ENCODE measurements around the gene CYTH4. TPM values are rescaled to one million over a fixed set of nuclear protein-coding genes. Genes with fewer than 3 reads are reported as not detected.

The CYTH4 gene
- total and polyA plus RNA-seq, 2 of the 13 experiments (the other 11 are each of a cell fraction or from before 2014, with no cell fraction given) = not detected

- no peak for TF ChIP-seq ASH2L (IDR thresholded peaks at IDR 0.05; ENCODE audit: insufficient read length, low read depth, low read length)
- no peak for TF ChIP-seq TCF12 (IDR thresholded peaks at IDR 0.05)
- TF ChIP-seq TCF12 (CRISPR knock-in tag; IDR thresholded peaks at IDR 0.05) = no peak
- TF ChIP-seq REL (CRISPR knock-in tag; conservative IDR thresholded peaks at IDR 0.05) = no peak
- TF ChIP-seq ZNF263 (CRISPR knock-in tag; IDR thresholded peaks at IDR 0.05) = 0 out of 2 replicates have a peak, but pooled peaks have one; percentile 63
- TF ChIP-seq, protein P1, sequence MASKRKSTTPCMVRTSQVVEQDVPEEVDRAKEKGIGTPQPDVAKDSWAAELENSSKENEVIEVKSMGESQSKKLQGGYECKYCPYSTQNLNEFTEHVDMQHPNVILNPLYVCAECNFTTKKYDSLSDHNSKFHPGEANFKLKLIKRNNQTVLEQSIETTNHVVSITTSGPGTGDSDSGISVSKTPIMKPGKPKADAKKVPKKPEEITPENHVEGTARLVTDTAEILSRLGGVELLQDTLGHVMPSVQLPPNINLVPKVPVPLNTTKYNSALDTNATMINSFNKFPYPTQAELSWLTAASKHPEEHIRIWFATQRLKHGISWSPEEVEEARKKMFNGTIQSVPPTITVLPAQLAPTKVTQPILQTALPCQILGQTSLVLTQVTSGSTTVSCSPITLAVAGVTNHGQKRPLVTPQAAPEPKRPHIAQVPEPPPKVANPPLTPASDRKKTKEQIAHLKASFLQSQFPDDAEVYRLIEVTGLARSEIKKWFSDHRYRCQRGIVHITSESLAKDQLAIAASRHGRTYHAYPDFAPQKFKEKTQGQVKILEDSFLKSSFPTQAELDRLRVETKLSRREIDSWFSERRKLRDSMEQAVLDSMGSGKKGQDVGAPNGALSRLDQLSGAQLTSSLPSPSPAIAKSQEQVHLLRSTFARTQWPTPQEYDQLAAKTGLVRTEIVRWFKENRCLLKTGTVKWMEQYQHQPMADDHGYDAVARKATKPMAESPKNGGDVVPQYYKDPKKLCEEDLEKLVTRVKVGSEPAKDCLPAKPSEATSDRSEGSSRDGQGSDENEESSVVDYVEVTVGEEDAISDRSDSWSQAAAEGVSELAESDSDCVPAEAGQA (IDR thresholded peaks at IDR 0.05; ENCODE audit: low read depth) = no peak
- TF ChIP-seq, protein P1 (CRISPR knock-in tag; IDR thresholded peaks at IDR 0.05; ENCODE audit: borderline replicate concordance) = no peak
- TF ChIP-seq ZNF75D (CRISPR knock-in tag; IDR thresholded peaks at IDR 0.05; ENCODE audit: borderline replicate concordance) = no peak
- TF ChIP-seq ZNF883 (CRISPR knock-in tag; IDR thresholded peaks at IDR 0.05; ENCODE audit: not compliant biosample characterization) = peak; percentile 37
- peak; percentile 12; the same call in 1 of the 2 replicates for TF ChIP-seq RARA (CRISPR knock-in tag; IDR thresholded peaks at IDR 0.05)
- 0 out of 2 replicates have a peak, but pooled peaks have one; percentile 60 for TF ChIP-seq ZBTB26 (CRISPR knock-in tag; IDR thresholded peaks at IDR 0.05; ENCODE audit: borderline replicate concordance)
- TF ChIP-seq BRF2 (CRISPR knock-in tag; IDR thresholded peaks at IDR 0.05) = no peak
- no peak for TF ChIP-seq ZNF747 (CRISPR knock-in tag; IDR thresholded peaks at IDR 0.05; ENCODE audit: borderline replicate concordance)
- TF ChIP-seq ZBTB7A (CRISPR knock-in tag; IDR thresholded peaks at IDR 0.05) = no peak
- no peak for TF ChIP-seq ZNF790 (CRISPR knock-in tag; IDR thresholded peaks at IDR 0.05; ENCODE audit: borderline replicate concordance)
- TF ChIP-seq MTF2 (CRISPR knock-in tag; IDR thresholded peaks at IDR 0.05; ENCODE audit: borderline replicate concordance) = 0 out of 2 replicates have a peak, but pooled peaks have one; percentile 24
- TF ChIP-seq ZMYM4 (CRISPR knock-in tag; IDR thresholded peaks at IDR 0.05) = no peak
- TF ChIP-seq GFI1 (CRISPR knock-in tag; IDR thresholded peaks at IDR 0.05; ENCODE audit: borderline replicate concordance) = no peak
- no peak for TF ChIP-seq HNRNPK (IDR thresholded peaks at IDR 0.05; ENCODE audit: low read depth, low read length, poor library complexity, severe bottlenecking)
- peak; percentile 70 for TF ChIP-seq KDM2A (CRISPR knock-in tag; IDR thresholded peaks at IDR 0.05; ENCODE audit: borderline replicate concordance, low read depth)
- TF ChIP-seq, protein P2, sequence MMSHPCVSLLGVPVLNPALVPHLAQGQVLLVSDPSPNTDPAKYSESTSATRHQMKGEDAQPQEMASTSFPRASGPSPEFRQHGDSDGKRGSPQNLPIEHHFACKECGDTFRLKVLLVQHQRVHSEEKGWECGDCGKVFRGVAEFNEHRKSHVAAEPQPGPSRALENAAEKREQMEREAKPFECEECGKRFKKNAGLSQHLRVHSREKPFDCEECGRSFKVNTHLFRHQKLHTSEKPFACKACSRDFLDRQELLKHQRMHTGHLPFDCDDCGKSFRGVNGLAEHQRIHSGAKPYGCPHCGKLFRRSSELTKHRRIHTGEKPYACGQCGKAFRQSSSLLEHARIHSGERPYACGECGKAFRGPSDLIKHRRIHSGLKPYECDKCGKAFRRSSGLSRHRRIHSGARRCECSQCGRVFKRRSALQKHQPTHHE (CRISPR knock-in tag; IDR thresholded peaks at IDR 0.05; ENCODE audit: borderline replicate concordance) = no peak
Observed at GRCh38 chr22:37316875-37317371, 34.6 kb downstream of the CYTH4 start (continued).
